M059J (cell line): Measurements from ENCODE around the gene RPS6KA4. TPM values are rescaled to one million over a fixed set of nuclear protein-coding genes. Genes with fewer than 3 reads are reported as not detected.
"Not testable (repeated sequence)": the region's sequence is repeated elsewhere in the genome, so short reads cannot be mapped to it uniquely, and the experiment has no call there.

Experiments
- DNase-seq: peaks from one replicate; pipeline ENCODE4 v3.0.0-alpha.2; 2012; ENCODE audit warnings: low read depth
- total RNA-seq: library from RNA; depleted of rRNA; stranded (reverse); fragments of >200 nt; shearing (Covaris generic); gene quantifications from 2 replicates; pipeline ENCODE4 v1.2.3, GENCODE V29; 2014; rRNA removed

Gene RPS6KA4
- 26.9 and 41.8 TPM in 2 replicates for total RNA-seq

DNA sequence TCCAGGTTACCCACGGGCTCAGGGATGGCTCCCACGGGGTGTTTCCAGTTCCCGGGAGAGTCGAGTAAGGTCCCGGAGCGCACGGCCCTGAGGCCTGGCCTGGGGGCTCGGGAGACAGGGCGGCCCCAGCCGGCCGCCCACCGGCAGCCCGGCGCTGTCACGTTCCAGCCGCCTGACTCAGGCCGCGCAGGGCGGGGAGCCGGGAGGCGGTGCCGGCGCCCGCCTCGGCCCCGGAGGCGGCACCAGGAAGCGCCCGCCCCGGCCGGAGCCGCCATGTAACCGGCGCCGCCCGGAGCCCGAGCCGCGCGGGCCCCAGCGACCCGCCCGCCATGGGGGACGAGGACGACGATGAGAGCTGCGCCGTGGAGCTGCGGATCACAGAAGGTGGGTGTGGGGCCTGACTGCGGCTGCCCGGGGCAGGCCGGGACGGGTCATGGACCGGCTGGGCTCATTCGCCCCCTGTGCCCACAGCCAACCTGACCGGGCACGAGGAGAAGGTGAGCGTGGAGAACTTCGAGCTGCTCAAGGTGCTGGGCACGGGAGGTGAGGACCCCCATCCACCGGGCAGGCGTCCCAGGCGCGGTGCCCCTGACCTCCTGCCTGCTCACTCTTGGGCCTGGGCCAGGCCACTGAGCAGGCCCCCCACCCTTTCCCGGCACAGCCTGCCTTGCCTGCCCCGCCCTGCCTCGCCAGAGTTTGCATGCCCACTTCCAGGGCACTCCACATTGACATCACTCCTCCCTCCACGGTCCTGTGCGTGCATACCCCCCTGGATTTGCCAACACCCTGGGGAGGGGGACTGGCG is at the start of gene RPS6KA4:
TSS of gene RPS6KA4 (plus strand) at position 256 of the 805 bp plus-strand sequence. CDS start at position 330, 74 bp downstream.
- DNase-seq = peak; percentile 68

DNA sequence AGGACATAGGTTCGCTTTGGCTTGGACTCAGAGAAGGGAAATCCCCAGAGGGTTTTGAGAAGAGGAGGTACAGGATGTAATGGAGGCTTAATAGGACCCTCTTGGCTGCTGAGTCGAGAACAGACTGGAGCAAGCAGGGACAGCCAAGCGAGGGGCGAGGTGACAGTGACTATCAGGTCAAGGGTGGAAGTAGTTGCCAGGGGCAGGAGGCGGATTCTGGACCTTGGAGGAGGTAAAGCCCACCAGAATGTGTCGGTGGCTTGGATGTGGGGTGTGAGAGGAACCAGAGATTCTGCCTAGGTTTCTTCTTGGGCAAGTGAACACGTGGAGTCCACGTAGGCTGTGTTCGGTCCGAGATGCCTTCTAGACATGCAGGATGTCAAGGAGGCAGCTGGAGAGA is 46.0 kb upstream of the RPS6KA4 start:
- no peak for DNase-seq

- no peak for DNase-seq
These were observed 45.3 kb upstream of the RPS6KA4 start for GRCh38 chr11:64313491-64314145.

DNA sequence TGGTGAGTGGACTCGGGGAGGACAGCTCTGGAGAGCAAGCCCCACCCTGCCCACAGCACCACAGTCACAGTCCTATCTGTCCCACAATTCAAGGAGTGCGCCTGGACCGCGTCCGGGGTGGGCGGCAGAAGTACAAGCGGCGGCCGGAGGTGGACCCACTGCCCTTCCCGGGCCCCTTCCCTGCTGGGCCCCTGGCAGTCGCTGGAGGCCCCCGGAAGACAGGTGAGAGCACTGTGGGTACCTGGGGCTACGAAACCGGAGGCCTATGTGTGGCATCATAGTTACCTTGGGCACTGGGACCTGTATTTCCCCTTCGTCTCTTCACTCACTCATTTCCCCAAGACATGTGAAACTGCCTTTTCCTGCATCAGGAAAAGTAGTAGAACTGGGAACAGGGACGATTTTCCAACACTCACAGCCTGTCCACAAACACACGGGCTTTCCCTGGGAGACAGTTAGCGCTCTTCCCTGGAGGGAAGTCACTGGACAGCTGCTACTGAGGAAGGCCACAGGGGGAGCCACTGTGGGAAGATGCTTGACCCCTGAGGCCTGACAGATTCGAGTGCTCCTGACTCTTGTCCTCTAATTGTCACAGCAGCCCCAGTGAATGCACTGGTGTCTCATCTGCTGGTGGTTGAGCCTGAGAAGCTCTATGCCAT is 44.7 kb upstream of the RPS6KA4 start:
- peak; percentile 27 for DNase-seq

DNA sequence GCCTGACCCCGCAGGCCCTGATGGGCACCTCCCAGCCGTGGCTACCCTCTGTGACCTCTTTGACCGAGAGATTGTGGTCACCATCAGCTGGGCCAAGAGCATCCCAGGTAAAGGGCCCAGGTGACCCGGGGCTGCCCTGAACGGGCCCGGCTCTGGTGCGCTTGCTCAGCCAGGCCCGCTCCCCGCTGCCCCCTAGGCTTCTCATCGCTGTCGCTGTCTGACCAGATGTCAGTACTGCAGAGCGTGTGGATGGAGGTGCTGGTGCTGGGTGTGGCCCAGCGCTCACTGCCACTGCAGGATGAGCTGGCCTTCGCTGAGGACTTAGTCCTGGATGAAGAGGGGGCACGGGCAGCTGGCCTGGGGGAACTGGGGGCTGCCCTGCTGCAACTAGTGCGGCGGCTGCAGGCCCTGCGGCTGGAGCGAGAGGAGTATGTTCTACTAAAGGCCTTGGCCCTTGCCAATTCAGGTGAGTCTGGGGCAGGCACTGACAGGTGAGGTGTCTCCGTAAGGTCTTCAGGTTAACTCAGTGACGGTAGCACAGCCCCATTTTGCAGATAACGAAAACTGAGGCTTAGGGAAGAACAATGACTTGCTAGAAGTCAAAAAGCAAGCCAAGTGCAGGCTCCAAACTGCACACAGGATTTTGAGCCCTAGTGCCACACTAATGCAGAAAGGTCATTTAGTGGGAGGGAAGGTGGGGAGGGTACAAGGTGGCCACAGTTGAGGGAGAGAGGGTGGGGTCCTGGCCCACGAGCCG is 44.0 kb upstream of the RPS6KA4 start:
- DNase-seq = no peak

DNA sequence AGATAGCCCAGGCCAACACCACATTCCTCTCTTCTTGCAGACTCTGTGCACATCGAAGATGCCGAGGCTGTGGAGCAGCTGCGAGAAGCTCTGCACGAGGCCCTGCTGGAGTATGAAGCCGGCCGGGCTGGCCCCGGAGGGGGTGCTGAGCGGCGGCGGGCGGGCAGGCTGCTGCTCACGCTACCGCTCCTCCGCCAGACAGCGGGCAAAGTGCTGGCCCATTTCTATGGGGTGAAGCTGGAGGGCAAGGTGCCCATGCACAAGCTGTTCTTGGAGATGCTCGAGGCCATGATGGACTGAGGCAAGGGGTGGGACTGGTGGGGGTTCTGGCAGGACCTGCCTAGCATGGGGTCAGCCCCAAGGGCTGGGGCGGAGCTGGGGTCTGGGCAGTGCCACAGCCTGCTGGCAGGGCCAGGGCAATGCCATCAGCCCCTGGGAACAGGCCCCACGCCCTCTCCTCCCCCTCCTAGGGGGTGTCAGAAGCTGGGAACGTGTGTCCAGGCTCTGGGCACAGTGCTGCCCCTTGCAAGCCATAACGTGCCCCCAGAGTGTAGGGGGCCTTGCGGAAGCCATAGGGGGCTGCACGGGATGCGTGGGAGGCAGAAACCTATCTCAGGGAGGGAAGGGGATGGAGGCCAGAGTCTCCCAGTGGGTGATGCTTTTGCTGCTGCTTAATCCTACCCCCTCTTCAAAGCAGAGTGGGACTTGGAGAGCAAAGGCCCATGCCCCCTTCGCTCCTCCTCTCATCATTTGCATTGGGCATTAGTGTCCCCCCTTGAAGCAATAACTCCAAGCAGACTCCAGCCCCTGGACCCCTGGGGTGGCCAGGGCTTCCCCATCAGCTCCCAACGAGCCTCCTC is 43.1 kb upstream of the RPS6KA4 start:
- not testable (repeated sequence) for DNase-seq

DNA sequence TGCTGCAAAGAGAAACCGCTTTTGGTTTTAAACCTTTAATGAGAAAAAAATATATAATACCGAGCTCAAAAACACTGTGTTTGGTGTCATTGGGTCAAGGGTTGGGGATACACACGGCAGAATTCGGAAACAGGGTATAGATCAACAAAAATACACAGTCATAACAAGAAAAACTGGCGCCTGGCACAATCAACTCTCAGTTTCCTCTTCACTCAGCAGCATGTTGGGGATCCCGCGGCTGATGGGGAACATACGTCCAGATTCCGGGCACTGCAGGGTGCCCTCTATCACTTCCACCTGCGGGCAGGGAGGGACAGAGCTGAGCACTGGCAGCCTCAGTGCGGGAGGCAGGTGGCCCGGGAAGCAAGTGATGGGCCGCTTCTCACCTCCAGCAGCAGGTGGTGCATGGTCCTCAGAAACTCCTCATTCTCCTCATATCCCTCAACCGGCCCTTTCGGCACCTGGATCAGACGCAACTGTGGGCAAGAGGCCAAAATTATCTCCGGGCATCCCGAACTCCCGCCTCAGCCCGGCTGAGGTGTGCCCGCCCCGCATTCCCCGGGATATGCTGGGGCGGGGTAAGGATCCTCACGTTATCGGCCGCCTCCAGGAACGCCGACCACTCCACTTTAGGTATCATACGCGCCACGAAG is 42.2 kb upstream of the RPS6KA4 start:
- peak; percentile 68 for DNase-seq

DNA sequence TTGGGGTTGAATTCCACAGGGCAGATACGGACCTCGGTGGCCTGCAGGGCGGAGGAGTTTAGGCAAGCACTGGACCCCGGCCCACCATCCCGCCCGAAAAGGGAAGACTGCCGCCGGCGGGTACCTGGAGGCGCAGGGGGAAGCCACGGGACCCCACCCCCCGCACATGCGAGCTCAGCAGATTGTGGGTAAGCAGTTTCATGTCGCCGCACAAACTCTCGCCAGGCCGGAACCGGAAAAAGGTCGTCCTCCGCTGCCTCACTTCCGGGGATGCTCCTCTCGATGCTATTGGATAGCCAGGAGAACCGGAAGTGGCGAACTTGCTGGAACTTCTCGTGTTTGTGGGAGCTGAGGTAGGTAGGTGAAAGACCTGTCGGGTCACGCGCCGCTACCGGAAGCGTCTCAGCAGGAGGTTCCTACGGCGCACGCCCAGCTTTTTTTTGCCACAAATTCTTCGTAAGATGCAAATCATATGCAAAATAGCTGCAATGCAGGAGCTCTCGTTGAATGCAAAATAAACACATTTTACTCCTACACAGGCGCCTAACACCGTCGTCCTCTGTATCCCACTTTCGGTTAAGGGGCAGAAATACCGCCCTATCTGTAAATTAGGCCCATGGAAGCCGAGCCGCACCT is 41.5 kb upstream of the RPS6KA4 start, which contains the start of gene TRMT112:
TSS of gene TRMT112 (minus strand) at position 235 of the 636 bp plus-strand sequence. CDS start at position 202, 33 bp downstream.
- peak; percentile 99 for DNase-seq

DNA sequence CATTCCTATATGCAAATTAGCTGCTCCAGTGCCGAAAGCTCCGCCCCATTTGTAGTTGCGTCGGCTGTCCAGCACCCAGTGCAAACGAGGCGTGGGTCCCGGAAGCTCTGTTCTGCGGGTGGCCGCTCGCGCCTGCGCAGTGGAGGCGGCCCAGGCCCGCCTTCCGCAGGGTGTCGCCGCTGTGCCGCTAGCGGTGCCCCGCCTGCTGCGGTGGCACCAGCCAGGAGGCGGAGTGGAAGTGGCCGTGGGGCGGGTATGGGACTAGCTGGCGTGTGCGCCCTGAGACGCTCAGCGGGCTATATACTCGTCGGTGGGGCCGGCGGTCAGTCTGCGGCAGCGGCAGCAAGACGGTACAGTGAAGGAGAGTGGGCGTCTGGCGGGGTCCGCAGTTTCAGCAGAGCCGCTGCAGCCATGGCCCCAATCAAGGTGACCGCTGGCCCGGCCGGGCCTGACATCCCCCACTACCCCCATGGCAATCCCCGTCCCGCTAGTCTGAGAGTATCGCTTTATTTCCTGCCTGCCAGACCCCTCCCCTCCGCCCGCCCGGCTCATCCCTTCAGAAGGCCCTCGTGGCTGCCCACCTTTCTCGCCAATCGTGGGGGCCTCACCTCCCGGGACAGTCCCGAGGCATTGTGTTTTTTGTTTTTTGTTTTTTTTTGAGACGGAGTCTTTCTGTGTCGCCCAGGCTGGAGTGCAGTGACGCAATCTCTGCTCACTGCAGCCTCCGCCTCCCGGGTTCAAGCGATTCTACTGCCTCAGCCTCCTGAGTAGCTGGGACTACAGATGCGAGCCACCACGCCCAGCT is 40.8 kb upstream of the RPS6KA4 start, which contains the start of gene PRDX5:
TSS of gene PRDX5 (plus strand) at position 161 of the 805 bp plus-strand sequence. CDS start at position 256, 95 bp downstream.
- peak; percentile 97 for DNase-seq

GRCh38 chr11:64318766-64319761 is 39.9 kb upstream of the RPS6KA4 start:
- no peak for DNase-seq

DNA sequence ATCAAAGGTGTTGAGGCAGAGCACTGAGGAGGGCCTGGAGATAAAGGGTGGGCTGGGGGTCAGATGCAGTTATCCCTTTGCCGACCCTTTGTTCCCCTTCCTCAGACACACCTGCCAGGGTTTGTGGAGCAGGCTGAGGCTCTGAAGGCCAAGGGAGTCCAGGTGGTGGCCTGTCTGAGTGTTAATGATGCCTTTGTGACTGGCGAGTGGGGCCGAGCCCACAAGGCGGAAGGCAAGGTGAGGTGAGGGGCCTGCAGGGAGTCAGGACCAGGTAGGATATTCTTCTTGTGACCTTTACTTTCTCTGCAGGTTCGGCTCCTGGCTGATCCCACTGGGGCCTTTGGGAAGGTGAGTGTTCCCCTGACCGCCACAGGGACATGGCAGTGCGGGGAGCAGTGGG is 38.4 kb upstream of the RPS6KA4 start:
- DNase-seq = no peak

GRCh38 chr11:64321026-64321425 is 37.9 kb upstream of the RPS6KA4 start:
- DNase-seq = no peak

- DNase-seq = peak; percentile 78
These were observed 37.4 kb upstream of the RPS6KA4 start for GRCh38 chr11:64321533-64321932.

- DNase-seq = no peak
These were observed 36.1 kb upstream of the RPS6KA4 start for GRCh38 chr11:64322925-64323260.

GRCh38 chr11:64323373-64323772 is 35.6 kb upstream of the RPS6KA4 start:
- DNase-seq = no peak

DNA sequence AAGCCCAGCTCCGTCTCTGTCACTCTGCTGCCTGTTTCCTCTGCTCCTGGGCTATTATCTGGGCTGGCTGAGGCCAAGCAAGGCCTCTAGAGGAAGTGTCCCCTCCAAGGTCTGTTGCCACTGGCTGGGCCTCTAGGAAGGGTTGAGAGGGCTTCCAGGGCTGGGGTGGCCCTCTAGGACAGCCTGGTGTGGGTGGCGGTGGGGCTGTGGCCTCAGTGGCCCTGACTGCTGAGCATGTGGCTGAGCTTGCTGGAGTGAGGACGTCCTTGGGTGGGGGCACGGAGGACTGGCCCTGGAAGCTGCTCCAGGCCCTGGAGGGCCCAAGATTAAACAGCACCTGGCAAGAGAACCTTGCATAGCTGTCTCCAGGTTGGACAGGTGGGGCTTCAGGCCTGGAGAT is 35.0 kb upstream of the RPS6KA4 start:
- not testable (repeated sequence) for DNase-seq

DNA sequence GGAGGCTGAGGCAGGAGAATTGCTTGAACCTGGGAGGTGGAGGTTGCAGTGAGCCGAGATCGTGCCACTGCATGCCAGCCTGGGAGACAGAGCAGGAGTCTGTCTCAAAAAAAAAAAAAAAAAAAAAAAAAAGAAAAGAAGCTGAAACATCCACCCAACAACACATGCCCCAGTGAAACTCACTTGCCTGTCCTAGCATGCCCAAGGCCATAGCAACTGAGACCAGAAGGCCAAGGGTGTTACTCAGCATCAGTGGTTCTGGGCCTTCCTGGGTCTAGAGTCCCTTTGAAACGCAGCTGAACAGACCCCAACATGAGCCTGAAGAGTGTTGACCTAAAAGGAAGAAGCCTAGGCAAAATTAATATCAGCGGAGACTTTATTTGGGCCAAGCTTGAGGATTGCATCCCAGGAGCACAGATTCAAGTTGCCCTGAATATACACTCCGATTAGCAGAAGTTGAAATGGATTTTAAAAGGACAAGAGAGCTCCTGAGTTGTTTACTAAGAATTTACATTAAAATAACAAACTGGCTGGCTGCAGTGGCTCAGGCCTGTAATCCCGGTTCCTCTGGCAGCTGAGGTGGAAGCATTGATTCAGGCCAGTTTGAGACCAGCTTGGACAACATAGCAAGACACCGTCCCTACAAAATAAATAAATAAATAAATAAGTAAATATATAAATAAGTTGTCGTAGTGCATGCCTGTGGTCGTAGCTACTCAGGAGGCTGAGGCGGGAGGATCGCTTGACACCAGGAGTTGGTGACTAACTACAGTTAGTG is 34.1 kb upstream of the RPS6KA4 start:
- no peak for DNase-seq
